HCT116 (cell line): ENCODE measurements around the gene WDR62. TPM values are rescaled to one million over a fixed set of nuclear protein-coding genes. Genes with fewer than 3 reads are reported as not detected.

Experiments
- ATAC-seq: fragments of 200-7000 bp; cut with Tn5 transposase; 2 replicates; pipeline ENCODE4 v1.9.1; 2020; ENCODE audit warnings: mild to moderate bottlenecking, moderate library complexity
- BruUV-seq: library from RNA; stranded (reverse); fragments of 400-500 nt; replicated peaks from 2 replicates; lab custom pipeline; 2021; lab: Mats Ljungman, UMichigan
- CTCF ChIA-PET: fragments of 300-600 bp; sonication (Branson Sonifier 250); formaldehyde crosslinking; loops from one replicate; lab custom pipeline; 2021; ENCODE audit warnings: antibody characterized with exemption; lab: Charles Lee
- POLR2A ChIA-PET: fragments of 300-600, 350-600 bp; sonication (Branson Sonifier 250); formaldehyde crosslinking; loops from one replicate; lab custom pipeline; 2021; ENCODE audit warnings: antibody characterized with exemption; lab: Charles Lee
- RAD21 ChIA-PET, 2 experiments: fragments of 300-600 bp; sonication (Branson Sonifier 250); formaldehyde crosslinking; loops; one replicate each; lab custom pipeline; 2023; ENCODE audit warnings: low total read pairs in 2 of 2; ENCODE audit not compliant: uncharacterized antibody in 2 of 2, unreplicated experiment in 2 of 2, low non-redundant PET in 1 of 2; lab: Charles Lee
- DNase-seq: peaks from one replicate; pipeline ENCODE4 v3.0.0-alpha.2; 2010; ENCODE audit warnings: low read depth, low spot score
- H2AFZ ChIP-seq: fragments of 200-600 bp; shearing (Covaris generic), sonication (generic); 2 replicates; pipeline ENCODE4 v1.6.1; 2017; ENCODE audit warnings: low read depth, mixed run types, mixed read lengths, antibody characterized with exemption, low read length; ENCODE audit not compliant: poor library complexity, severe bottlenecking
- H3K27ac ChIP-seq: 2 replicates; pipeline ENCODE4 v1.5.1; 2012; ENCODE audit warnings: low read depth, low read length
- H3K27me3 ChIP-seq: fragments of 200-600 bp; sonication (generic); 2 replicates; pipeline ENCODE4 v1.6.1; 2016; ENCODE audit warnings: mixed run types, low read length, mixed read lengths; ENCODE audit not compliant: insufficient read depth
- H3K36me3 ChIP-seq, 2 experiments: fragments of 200-500 bp in 1 of 2; fragments of 200-600 bp in 1 of 2; sonication (Bioruptor generic) in 1 of 2; sonication (generic) in 1 of 2; 2 replicates each; pipeline versions ENCODE4 v1.5.1 to v1.6.1; 2014 to 2016; ENCODE audit warnings: low read length in 2 of 2, inconsistent platforms in 1 of 2, mixed read lengths in 1 of 2, mixed run types in 1 of 2; ENCODE audit not compliant: insufficient read depth in 2 of 2, control insufficient read depth in 1 of 2
- H3K4me1 ChIP-seq, 2 experiments: fragments of 200-600 bp in 1 of 2; sonication (generic) in 1 of 2; 2 replicates each; pipeline versions ENCODE4 v1.5.1 to v1.6.1; 2012 to 2017; ENCODE audit warnings: low read length in 2 of 2, inconsistent platforms in 1 of 2, mild to moderate bottlenecking in 1 of 2, mixed read lengths in 1 of 2, mixed run types in 1 of 2, moderate library complexity in 1 of 2; ENCODE audit not compliant: insufficient read depth in 2 of 2, control insufficient read depth in 1 of 2
- H3K4me2 ChIP-seq: fragments of 200-600 bp; sonication (generic); 2 replicates; pipeline ENCODE4 v1.6.1; 2017; ENCODE audit warnings: mixed run types, low read length, mixed read lengths
- H3K4me3 ChIP-seq, 2 experiments: fragments of 200-600 bp in 1 of 2; sonication (generic) in 1 of 2; replicated peaks in 1 of 2; 2 replicates each; pipeline ENCODE4 v1.5.1; 2011 to 2016; ENCODE audit warnings: low read length in 2 of 2, control low read depth in 1 of 2, low read depth in 1 of 2, mild to moderate bottlenecking in 1 of 2, mixed read lengths in 1 of 2, mixed run types in 1 of 2
- H3K79me2 ChIP-seq: fragments of 200-600 bp; sonication (generic); 2 replicates; pipeline ENCODE4 v1.6.1; 2017; ENCODE audit warnings: mild to moderate bottlenecking, mixed run types, low read length, moderate library complexity, mixed read lengths; ENCODE audit not compliant: insufficient read depth
- H3K9ac ChIP-seq: fragments of 200-600 bp; sonication (generic); 2 replicates; pipeline ENCODE4 v1.6.1; 2016; ENCODE audit warnings: low read length, mixed read lengths
- H3K9me2 ChIP-seq: fragments of 200-600 bp; sonication (generic), shearing (Covaris generic); 2 replicates; pipeline ENCODE4 v1.6.1; 2017; ENCODE audit warnings: mixed run types, mild to moderate bottlenecking, moderate library complexity; ENCODE audit not compliant: insufficient read depth
- H3K9me3 ChIP-seq, 2 experiments: fragments of 200-500 bp in 1 of 2; fragments of 200-600 bp in 1 of 2; sonication (Bioruptor generic) in 1 of 2; sonication (generic) in 1 of 2; 2 replicates each; pipeline ENCODE4 v1.6.1; 2014 to 2017; ENCODE audit warnings: low read length in 2 of 2, mixed read lengths in 2 of 2, inconsistent platforms in 1 of 2, low read depth in 1 of 2, mild to moderate bottlenecking in 1 of 2, mixed run types in 1 of 2, moderate library complexity in 1 of 2; ENCODE audit not compliant: control insufficient read depth in 1 of 2, insufficient read depth in 1 of 2
- H4K20me1 ChIP-seq: fragments of 200-600 bp; sonication (generic), shearing (Covaris generic); 2 replicates; pipeline ENCODE4 v1.6.1; 2017; ENCODE audit warnings: mixed run types, mild to moderate bottlenecking, moderate library complexity; ENCODE audit not compliant: insufficient read depth
- CBX3 ChIP-seq: IDR thresholded peaks from 2 replicates; pipeline ENCODE4 v1.6.1; 2012; ENCODE audit warnings: low read depth
- SP1 ChIP-seq: IDR thresholded peaks from 2 replicates; pipeline ENCODE4 v1.6.1; 2012; ENCODE audit warnings: low read depth
- YY1 ChIP-seq: IDR thresholded peaks from 2 replicates; pipeline ENCODE4 v1.6.1; 2011; ENCODE audit warnings: low read length, low read depth, moderate library complexity, mild to moderate bottlenecking; ENCODE audit not compliant: insufficient replicate concordance; ENCODE audit errors: extremely low read depth
- ZFX ChIP-seq: fragments of 450-650 bp; IDR thresholded peaks from 2 replicates; pipeline ENCODE4 v1.6.1; 2017
- intact Hi-C: fragments of 100-400 bp; cut with micrococcal nuclease; formaldehyde crosslinking; loops from 2 replicates; pipeline ENCODE4 v1.10.0; 2022
- total RNA-seq: library from RNA; stranded (reverse); gene quantifications from one replicate; pipeline ENCODE4 v1.2.1, GENCODE V29; 2021; ENCODE audit not compliant: unreplicated experiment

Gene WDR62
- total RNA-seq, 1 experiment from 2014 or later, result 17.0 TPM

DNA sequence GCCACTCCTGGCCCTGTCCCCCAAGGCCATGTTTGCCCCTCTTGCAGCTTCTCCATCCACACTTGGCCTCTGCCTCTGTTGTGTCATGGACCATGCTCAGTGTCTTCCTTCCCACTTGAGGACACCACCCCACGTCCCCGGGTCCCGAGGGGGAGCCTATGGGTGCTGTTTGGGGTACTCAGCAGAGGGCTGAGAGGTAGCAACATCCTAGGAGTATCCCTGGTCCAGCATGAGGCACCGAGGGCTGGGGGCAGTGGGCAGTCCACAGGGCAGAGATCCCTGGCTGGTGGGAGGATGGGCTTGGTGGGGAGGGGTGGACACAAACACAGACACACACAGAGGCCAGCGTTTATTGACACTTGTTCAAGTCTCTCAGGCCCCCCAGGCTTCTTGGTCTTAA is 95.9 kb downstream of the WDR62 start:
- ChIA-PET POLR2A (interaction anchor here (1.4 kb wide), 1 partner anchor 22 kb away, joined by 4 read pairs; no protein-coding TSS in a partner anchor), CTCF (no interaction called here)
- intact Hi-C loops, result no loop called here
- no peak for ATAC-seq
- no TSS peak for BruUV-seq
- Histone ChIP-seq H3K27ac (no peak overlapping the region), H3K9me3 (no peaks in the 10 kb centered on the region), H3K9me2 (no peaks in the 10 kb centered on the region), H3K27me3 (no peaks in the 10 kb centered on the region), H3K4me2 (no peak overlapping the region), H3K36me3 (peaks cover 28 to 53% of the 10 kb centered on the region in 2 experiments), H2AFZ (no peak overlapping the region), H3K9ac (no peak overlapping the region), H3K79me2 (peaks cover 25% of the 10 kb centered on the region), H3K4me1 (no peaks in the 10 kb centered on the region)
- TF ChIP-seq CBX3, result no peak
- TF ChIP-seq YY1, result no peak
- TF ChIP-seq, all 23 proteins: peak for 0
- Histone ChIP-seq H3K4me3 (no peak overlapping the region), H4K20me1 (no peaks in the 10 kb centered on the region)
- RAD21 ChIA-PET, result no interaction called here
- DNase-seq, result no peak

- peaks cover 20 to 45% of the 10 kb centered on the region in 2 experiments for H3K36me3 ChIP-seq
- H3K79me2 ChIP-seq, result peaks cover 17% of the 10 kb centered on the region; the same call in 1 of the 2 replicates
- intact Hi-C loops, result no loop called here
- H3K9me2 ChIP-seq, result no peaks in the 10 kb centered on the region
- H3K9me3 ChIP-seq, result no peaks in the 10 kb centered on the region
- no peaks in the 10 kb centered on the region for H4K20me1 ChIP-seq
- no peak overlapping the region for H3K27ac ChIP-seq
- POLR2A ChIA-PET, result interaction anchor here (1.4 kb wide), 1 partner anchor 23 kb away, joined by 4 read pairs; no protein-coding TSS in a partner anchor
- no peak overlapping the region for H3K9ac ChIP-seq
- DNase-seq, result no peak
- no TSS peak for BruUV-seq
- TF ChIP-seq ZFX, result no peak
- no peak for TF ChIP-seq SP1
- TF ChIP-seq, all 23 proteins: peak for 0
- H3K27me3 ChIP-seq, result no peaks in the 10 kb centered on the region
- ChIA-PET RAD21 (no interaction called here), CTCF (no interaction called here)
- no peaks in the 10 kb centered on the region for H3K4me1 ChIP-seq
- H3K4me3 ChIP-seq, result no peak overlapping the region
- H3K4me2 ChIP-seq, result no peak overlapping the region
- ATAC-seq, result no peak; the same call in 1 of the 2 replicates
- H2AFZ ChIP-seq, result no peak overlapping the region
Measured at GRCh38 chr19:36151144-36152018, 96.7 kb downstream of the WDR62 start.
